Vagina (tissue), 2 donors: Measurements from ENCODE around the gene CLDN22. TPM values are rescaled to one million over a fixed set of nuclear protein-coding genes. Genes with fewer than 3 reads are reported as not detected.

Experiments
- DNase-seq, 2 donors: peaks; one replicate each; pipeline ENCODE4 v3.0.0-alpha.2; 2017; ENCODE audit errors: extremely low spot score in 2 of 2
- H3K27ac ChIP-seq: fragments of 200-600 bp; sonication (generic); one replicate; pipeline ENCODE4 v1.5.1; 2019
- H3K27me3 ChIP-seq: fragments of 200-600 bp; sonication (generic); one replicate; pipeline ENCODE4 v1.5.1; 2019
- H3K36me3 ChIP-seq, 2 donors: fragments of 200-600 bp; sonication (generic); one replicate each; pipeline ENCODE4 v1.5.1; 2017 to 2019
- H3K4me1 ChIP-seq: fragments of 200-600 bp; sonication (generic); one replicate; pipeline ENCODE4 v1.5.1; 2019
- H3K4me3 ChIP-seq, 2 donors: fragments of 200-600 bp; sonication (generic); 1 replicate in 1 of 2; 2 replicates in 1 of 2; pipeline ENCODE4 v1.5.1; 2016 to 2019
- H3K9me3 ChIP-seq: fragments of 200-600 bp; sonication (generic); one replicate; pipeline ENCODE4 v1.5.1; 2019
- POLR2A ChIP-seq, 2 donors: fragments of 450-650 bp; IDR thresholded peaks; one replicate each; pipeline ENCODE4 v1.6.1; 2017; ENCODE audit warnings: antibody characterized with exemption in 2 of 2, mild to moderate bottlenecking in 2 of 2, moderate library complexity in 2 of 2
- POLR2AphosphoS5 ChIP-seq, 2 donors: sonication (generic); formaldehyde crosslinking; IDR thresholded peaks; one replicate each; pipeline ENCODE4 v1.9.0; 2017; ENCODE audit warnings: antibody characterized with exemption in 2 of 2, mild to moderate bottlenecking in 2 of 2, low read depth in 1 of 2; ENCODE audit not compliant: insufficient read depth in 1 of 2
- intact Hi-C: fragments of 100-400 bp; cut with DNase I; formaldehyde crosslinking; loops from one replicate; pipeline ENCODE4 v1.15.1; 2023
- total RNA-seq: library from RNA; depleted of rRNA; stranded (reverse); fragments of >200 nt; gene quantifications from one replicate; pipeline ENCODE4 v1.2.3, GENCODE V29; 2016
- TF ChIP-seq, protein P1 (sequence below), 3 experiments: fragments of 450-650 bp in 2 of 3; fragments of 200-600 bp in 1 of 3; sonication (generic) in 1 of 3; IDR thresholded peaks; one replicate each; pipeline ENCODE4 v1.5.1; 2017 to 2019; ENCODE audit warnings: antibody characterized with exemption in 3 of 3, mild to moderate bottlenecking in 2 of 3, moderate library complexity in 2 of 3

The CLDN22 gene
- total RNA-seq, 1 donor from 2014 or later = not detected

DNA sequence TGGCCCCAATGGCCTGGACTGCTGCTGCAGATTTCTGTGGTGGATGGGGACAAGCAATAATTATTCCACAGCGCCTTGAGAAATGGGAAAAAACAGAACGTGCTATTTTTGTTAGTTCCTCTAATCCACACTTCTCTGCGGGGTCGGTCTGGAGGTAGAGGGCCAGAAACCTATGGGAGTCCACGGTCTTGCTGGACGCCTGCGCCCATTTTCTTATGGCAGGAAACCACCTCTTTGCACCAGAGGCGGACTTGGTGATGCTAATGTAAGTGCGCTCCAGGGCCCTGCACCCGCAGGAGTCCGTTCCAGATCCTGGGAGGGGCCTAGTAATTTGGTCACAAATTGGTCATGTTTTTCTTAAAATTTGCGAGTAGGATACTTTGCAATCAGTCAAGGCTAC lies 28.1 kb upstream of the CLDN22 start:
- Histone ChIP-seq H3K36me3 (no peaks in the 10 kb centered on the region), H3K27ac (no peak overlapping the region), H3K4me3 (no peak overlapping the region), H3K4me1 (no peaks in the 10 kb centered on the region), H3K27me3 (no peaks in the 10 kb centered on the region), H3K9me3 (no peaks in the 10 kb centered on the region)
- intact Hi-C loops = no loop called here
- no peak for TF ChIP-seq POLR2A (IDR thresholded peaks at IDR 0.05)
- TF ChIP-seq POLR2AphosphoS5 (IDR thresholded peaks at IDR 0.05; ENCODE audit: insufficient read depth in 1 of 2, low read depth in 1 of 2) = no peak
- TF ChIP-seq, protein P1, sequence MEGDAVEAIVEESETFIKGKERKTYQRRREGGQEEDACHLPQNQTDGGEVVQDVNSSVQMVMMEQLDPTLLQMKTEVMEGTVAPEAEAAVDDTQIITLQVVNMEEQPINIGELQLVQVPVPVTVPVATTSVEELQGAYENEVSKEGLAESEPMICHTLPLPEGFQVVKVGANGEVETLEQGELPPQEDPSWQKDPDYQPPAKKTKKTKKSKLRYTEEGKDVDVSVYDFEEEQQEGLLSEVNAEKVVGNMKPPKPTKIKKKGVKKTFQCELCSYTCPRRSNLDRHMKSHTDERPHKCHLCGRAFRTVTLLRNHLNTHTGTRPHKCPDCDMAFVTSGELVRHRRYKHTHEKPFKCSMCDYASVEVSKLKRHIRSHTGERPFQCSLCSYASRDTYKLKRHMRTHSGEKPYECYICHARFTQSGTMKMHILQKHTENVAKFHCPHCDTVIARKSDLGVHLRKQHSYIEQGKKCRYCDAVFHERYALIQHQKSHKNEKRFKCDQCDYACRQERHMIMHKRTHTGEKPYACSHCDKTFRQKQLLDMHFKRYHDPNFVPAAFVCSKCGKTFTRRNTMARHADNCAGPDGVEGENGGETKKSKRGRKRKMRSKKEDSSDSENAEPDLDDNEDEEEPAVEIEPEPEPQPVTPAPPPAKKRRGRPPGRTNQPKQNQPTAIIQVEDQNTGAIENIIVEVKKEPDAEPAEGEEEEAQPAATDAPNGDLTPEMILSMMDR (IDR thresholded peaks at IDR 0.05) = no peak
- no peak for DNase-seq

DNA sequence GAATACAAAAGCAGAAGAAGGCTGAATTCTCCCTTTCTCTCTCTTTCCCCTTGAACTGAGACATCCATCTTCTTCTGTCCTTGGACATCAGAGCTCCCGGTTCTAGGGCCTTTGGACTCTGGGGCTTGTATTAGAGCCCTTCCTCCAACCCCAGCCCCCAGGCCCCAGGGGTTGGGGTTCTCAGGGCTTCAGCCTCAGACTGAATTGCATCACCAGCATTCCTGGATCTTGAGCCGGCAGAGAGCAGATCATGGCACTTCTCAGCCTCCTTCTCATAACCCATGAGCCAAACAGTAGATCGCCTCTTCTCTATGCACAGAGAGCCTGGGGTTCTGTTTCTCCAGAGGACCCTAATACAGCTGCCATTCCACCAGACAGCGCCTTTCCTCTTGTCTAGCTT lies 27.5 kb upstream of the CLDN22 start:
- Histone ChIP-seq H3K4me1 (peaks cover 6% of the 10 kb centered on the region), H3K9me3 (no peaks in the 10 kb centered on the region), H3K36me3 (no peaks in the 10 kb centered on the region), H3K27ac (no peak overlapping the region), H3K27me3 (no peaks in the 10 kb centered on the region), H3K4me3 (no peak overlapping the region)
- TF ChIP-seq, protein P1 (IDR thresholded peaks at IDR 0.05) = no peak
- TF ChIP-seq POLR2A (IDR thresholded peaks at IDR 0.05) = no peak
- no peak for TF ChIP-seq POLR2AphosphoS5 (IDR thresholded peaks at IDR 0.05; ENCODE audit: insufficient read depth in 1 of 2, low read depth in 1 of 2)
- DNase-seq = no peak
- intact Hi-C loops = no loop called here

DNA sequence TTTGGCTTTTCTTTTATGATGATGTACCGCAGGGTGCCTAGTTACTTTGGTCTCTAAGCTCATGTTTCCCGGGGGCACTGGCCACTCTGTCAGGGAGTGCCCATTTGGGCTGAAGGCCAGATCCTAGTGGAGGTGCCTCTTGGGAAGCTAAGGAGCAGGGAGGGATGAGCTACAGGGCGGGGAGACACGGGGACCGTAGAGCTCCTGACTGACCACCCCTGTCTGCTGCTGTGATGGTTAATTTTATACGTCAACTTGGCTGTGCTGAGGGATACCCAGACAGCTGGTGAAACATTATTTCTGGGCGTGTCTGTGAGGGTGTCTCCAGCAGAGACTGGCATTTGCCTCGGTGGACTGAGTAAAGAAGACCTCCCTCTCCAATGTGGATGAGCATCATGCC lies 27.1 kb upstream of the CLDN22 start:
- no peak for TF ChIP-seq POLR2A (IDR thresholded peaks at IDR 0.05)
- TF ChIP-seq, protein P1 (IDR thresholded peaks at IDR 0.05) = no peak
- no peak for TF ChIP-seq POLR2AphosphoS5 (IDR thresholded peaks at IDR 0.05; ENCODE audit: insufficient read depth in 1 of 2, low read depth in 1 of 2)
- H3K4me1 ChIP-seq = peaks cover 7% of the 10 kb centered on the region
- no peak overlapping the region for H3K4me3 ChIP-seq
- no peaks in the 10 kb centered on the region for H3K27me3 ChIP-seq
- no peaks in the 10 kb centered on the region for H3K36me3 ChIP-seq
- H3K27ac ChIP-seq = no peak overlapping the region
- DNase-seq = no peak
- intact Hi-C loops = no loop called here
- no peaks in the 10 kb centered on the region for H3K9me3 ChIP-seq

DNA sequence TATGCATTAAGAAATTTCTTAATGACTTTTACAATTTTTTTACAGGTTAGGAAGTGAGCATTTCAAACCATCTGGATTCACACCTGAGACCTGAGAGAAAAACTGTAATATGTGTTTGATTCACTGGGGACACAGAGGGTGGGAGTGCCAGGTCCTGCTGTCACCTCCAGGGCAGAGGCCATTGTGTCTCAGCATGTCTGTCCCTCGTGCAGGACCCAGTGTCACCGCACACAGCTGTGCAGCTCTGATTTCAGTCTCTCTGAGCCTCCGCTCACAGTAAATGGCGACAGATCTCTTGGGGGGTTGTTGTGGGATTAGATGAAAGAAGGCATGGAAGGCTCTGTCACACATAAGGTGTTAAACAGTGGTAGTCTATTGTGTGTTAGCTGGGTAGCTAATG lies 25.2 kb upstream of the CLDN22 start:
- Histone ChIP-seq H3K27ac (no peak overlapping the region), H3K9me3 (no peaks in the 10 kb centered on the region), H3K36me3 (no peaks in the 10 kb centered on the region), H3K27me3 (no peaks in the 10 kb centered on the region), H3K4me1 (peaks cover 7% of the 10 kb centered on the region), H3K4me3 (no peak overlapping the region)
- TF ChIP-seq POLR2AphosphoS5 (IDR thresholded peaks at IDR 0.05; ENCODE audit: insufficient read depth in 1 of 2, low read depth in 1 of 2) (no peak), POLR2A (IDR thresholded peaks at IDR 0.05) (no peak)
- DNase-seq = no peak
- intact Hi-C loops = no loop called here

DNA sequence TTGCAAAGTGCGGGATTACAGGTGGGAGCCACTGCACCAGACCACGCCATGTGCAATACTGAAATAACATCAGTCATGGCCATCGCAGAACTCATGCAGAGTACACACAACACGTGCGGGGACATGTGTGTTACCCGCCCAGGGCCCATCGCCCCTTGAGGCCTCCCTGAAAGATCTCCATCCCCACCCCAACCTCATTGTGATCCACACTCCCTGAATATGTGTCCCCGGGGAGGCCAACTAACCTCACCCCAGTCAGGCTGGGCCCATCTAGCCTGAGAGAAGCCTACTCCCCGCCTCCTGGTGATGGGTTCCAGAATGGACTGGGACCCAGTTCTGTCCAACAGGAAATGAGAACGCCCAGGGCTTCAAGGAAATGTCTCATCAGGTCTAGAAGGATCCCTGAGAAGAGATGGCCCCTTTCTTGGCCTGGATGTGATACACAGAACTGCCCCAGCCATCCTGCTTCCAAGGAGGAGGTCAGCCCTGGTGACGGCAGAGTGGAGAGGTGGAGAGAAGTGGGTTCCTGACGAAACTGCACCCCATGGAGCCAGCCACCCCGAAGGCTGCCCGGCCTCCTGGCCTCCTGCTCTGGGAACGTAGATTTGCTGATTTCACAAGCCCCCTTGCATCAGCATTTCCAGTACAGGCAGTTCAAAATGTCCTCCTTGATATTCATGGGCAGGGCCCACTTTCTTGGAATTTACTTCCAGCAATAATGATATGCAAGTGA lies 24.6 kb upstream of the CLDN22 start:
- Histone ChIP-seq H3K4me1 (peaks cover 7% of the 10 kb centered on the region), H3K27ac (no peak overlapping the region), H3K36me3 (no peaks in the 10 kb centered on the region), H3K4me3 (no peak overlapping the region), H3K27me3 (no peaks in the 10 kb centered on the region), H3K9me3 (no peaks in the 10 kb centered on the region)
- TF ChIP-seq, protein P1 (IDR thresholded peaks at IDR 0.05) = no peak
- TF ChIP-seq POLR2AphosphoS5 (IDR thresholded peaks at IDR 0.05; ENCODE audit: insufficient read depth in 1 of 2, low read depth in 1 of 2) (no peak), POLR2A (IDR thresholded peaks at IDR 0.05) (no peak)
- intact Hi-C loops = no loop called here
- no peak for DNase-seq
